ENCODE measurements around the gene OPA3. TPM values are rescaled to one million over a fixed set of nuclear protein-coding genes. Genes with fewer than 3 reads are reported as not detected.

Gene OPA3
- 9.2 and 12.9 TPM in 2 replicates for total RNA-seq

DNA sequence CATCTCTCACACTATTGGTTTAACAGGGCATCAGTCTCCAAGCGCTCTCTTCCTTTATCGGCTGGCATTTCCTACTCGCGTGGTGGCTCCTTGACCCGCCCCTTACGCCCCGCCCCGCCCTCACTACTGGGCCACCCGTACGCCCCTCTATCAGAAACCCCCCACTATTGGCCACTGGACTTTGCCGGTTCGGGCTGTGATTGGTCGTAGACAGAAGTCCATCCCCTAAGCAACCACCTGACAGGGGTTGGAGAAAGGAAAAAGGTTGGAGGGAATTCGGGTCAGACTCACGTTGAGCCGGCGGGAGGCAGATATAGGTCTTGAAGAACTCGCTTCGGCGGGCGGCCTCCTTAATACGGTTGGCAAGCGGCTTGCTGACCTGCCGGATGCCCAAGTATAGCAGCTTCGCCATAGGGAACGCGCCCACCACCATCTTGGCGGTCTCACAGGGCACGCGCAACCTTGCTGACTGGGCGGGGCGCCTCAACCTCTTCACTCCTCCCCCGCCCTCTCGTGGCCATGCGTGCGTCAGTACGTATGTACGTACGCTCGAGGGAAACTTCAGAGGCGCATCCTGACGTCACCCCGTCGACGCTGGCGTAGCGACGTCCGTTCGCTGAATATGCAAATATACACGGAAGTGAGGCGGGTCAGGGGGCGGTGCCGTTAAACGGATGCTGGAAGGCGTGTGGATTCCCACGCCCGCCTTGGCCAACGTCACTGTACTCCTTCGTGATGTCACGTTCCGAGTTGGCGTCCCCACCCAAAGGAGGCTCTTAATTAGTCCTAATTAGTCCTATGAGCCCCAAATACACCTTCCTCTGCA is at the start of gene OPA3:
OPA3 (minus strand) TSS at position 471 of the 826 bp plus-strand sequence; CDS start at position 433, 38 bp downstream.

DNA sequence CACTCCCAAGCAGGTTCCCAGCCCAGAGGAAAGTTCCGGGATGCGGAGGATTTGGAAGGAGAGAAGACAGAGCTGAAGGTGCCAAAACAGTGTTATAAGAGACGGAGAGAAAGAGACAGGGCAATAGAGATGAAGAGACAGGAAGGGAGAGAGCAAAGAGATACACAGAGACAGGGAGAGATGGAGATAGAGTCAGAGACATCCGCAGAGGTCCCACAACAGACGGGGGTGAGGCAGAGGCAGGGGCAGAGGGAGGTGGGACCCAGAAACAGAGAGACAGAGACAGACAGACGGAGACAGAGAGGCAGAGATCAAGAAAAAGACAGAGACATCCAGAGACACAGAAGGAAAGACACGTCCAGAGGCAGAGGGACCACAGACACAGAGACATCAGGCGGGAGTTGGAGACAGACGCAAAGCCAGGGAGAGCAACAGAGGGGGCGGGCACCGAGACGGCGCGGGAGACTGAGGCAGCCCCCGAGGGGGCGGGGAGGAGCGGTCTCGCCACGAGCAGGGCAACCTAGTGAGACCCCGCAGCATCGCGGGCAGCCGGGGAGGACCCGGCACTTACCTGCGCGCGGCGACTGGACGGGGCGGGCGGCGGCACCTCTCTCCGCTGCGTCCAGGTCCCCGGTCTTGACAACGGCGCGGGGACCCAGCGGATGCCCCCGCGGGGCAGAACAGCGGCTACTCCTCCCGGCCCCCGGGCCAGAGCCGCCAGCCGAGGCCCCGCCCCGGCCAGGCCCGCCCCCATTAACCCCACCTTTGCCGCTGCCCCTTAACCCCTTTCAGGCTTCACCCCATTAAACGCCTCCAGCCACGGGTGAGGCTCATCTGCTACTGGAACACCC is 17.1 kb upstream of the OPA3 start, which contains the start of gene GPR4:
GPR4 (minus strand) TSS at position 689 of the 851 bp plus-strand sequence. CDS start 10,346 bp downstream, outside the sequence.

DNA sequence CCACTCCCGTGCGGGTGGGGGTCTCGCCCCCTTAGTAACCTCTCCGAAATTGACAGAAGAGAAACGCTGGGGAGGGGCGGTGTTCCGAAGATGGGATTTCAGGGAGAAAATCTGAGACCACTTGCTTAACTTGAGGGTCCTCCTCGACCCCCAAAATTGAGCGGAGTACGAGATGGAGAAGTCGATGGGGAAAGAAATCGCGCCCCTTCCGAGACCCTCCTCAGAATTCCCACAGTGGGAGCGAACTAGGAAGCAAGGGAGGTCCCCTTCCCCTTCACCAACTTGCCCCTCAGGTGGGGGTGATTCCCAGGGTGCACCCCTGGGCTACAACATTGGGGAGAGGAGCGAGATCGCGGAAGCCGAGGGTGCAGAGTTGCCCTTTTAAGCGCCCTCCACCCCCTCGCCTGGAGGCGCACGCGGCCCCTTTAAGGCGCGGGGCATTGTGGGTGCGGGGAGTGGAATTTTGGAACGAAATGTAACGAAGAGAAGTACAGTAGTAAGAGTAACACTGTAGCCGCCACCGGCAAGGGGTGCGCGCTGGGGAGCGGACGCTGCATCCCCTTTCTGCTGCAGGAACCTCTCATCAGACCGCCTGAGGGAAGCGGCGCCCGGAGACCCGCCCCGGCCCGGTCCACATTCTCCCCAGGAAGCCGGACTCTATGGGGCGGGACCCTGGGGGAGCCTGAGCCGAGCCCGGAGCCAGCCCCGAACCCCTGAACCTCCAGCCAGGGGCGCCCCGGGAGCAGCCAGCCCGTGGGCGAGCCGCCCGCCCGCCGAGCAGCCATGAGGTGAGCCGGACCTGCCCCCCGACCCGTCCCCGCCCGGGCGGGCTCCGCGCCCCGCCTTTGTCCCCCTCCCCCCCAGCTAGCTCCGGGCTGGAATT is 77.4 kb downstream of the OPA3 start, which contains the start of gene VASP:
VASP (plus strand) TSS at position 491 of the 883 bp plus-strand sequence; CDS start at position 784, 293 bp downstream.

DNA sequence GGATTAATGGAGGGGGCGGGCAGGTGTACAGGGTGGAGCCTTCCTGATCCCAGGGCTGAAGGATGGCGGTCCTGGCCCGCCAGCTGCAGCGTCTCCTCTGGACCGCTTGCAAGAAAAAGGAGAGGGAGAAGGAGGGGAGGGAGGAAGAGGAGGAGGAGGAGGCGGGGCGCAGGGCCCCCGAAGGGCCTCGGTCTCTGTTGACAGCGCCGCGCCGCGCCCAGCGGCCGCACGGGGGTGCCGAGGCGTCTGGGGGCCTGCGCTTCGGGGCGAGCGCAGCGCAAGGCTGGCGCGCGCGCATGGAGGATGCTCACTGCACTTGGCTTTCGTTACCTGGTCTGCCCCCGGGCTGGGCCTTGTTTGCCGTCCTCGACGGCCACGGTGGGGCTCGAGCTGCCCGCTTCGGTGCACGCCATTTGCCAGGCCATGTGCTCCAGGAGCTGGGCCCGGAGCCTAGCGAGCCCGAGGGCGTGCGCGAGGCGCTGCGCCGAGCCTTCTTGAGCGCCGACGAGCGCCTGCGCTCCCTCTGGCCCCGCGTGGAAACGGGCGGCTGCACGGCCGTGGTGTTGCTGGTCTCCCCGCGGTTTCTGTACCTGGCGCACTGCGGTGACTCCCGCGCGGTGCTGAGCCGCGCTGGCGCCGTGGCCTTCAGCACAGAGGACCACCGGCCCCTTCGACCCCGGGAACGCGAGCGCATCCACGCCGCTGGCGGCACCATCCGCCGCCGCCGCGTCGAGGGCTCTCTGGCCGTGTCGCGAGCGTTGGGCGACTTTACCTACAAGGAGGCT is 86.0 kb downstream of the OPA3 start, which contains the start of gene PPM1N:
PPM1N (plus strand) TSS at position 33 of the 785 bp plus-strand sequence; CDS start at position 63, 30 bp downstream.

Other genes starting within 250 kb of the OPA3 start
- gene KLC3, start 244.1 kb downstream of the OPA3 start, total RNA-seq = 0.22 TPM in 1 of 2 replicates, not detected in the other
- gene ERCC2, start 214.2 kb downstream of the OPA3 start, total RNA-seq = 39.6 and 46.1 TPM in 2 replicates
- 1.3 and 8.9 TPM in 2 replicates for gene PPP1R13L, start 179.7 kb downstream of the OPA3 start, total RNA-seq
- gene POLR1G, start 178.2 kb downstream of the OPA3 start, total RNA-seq = 7.7 and 16.3 TPM in 2 replicates
- gene ERCC1, start 160.9 kb downstream of the OPA3 start, total RNA-seq = 79.0 and 128 TPM in 2 replicates
- 3.6 and 5.9 TPM in 2 replicates for gene FOSB, start 116.8 kb downstream of the OPA3 start, total RNA-seq
- gene RTN2, start 87.8 kb downstream of the OPA3 start, total RNA-seq = 7.7 and 9.2 TPM in 2 replicates
- gene PPM1N, start 86.4 kb downstream of the OPA3 start, total RNA-seq = 0.43 and 1.5 TPM in 2 replicates
- 89.9 and 243 TPM in 2 replicates for gene VASP, start 77.3 kb downstream of the OPA3 start, total RNA-seq
- under 0.01 and 0.72 TPM in 2 replicates for gene GPR4, start 17.4 kb upstream of the OPA3 start, total RNA-seq
- 42.9 and 56.2 TPM in 2 replicates for gene EML2, start 54.6 kb upstream of the OPA3 start, total RNA-seq
- gene GIPR, start 83.4 kb upstream of the OPA3 start, total RNA-seq = not detected in 2 replicates
- 157 and 234 TPM in 2 replicates for gene SNRPD2, start 107.2 kb upstream of the OPA3 start, total RNA-seq
- gene QPCTL, start 107.9 kb upstream of the OPA3 start, total RNA-seq = 20.6 and 29.8 TPM in 2 replicates
- gene FBXO46, start 146.1 kb upstream of the OPA3 start, total RNA-seq = 6.6 and 10.5 TPM in 2 replicates
- under 0.01 TPM in 1 of 2 replicates, not detected in the other for gene MEIOSIN, start 148.6 kb upstream of the OPA3 start, total RNA-seq
- gene SIX5, start 184.4 kb upstream of the OPA3 start, total RNA-seq = 9.7 and 10.1 TPM in 2 replicates
- 26.9 and 29.5 TPM in 2 replicates for gene DMPK, start 197.7 kb upstream of the OPA3 start, total RNA-seq
- gene DMWD, start 208.0 kb upstream of the OPA3 start, total RNA-seq = 44.9 and 84.2 TPM in 2 replicates
- gene RSPH6A, start 230.5 kb upstream of the OPA3 start, total RNA-seq = 0.22 and 0.43 TPM in 2 replicates

All from placental pericyte (primary cell).